GM13977 (cell line): ENCODE results near the gene GYS1.

Experiments
- DNase-seq: peaks from one replicate; pipeline ENCODE4 v3.0.0; 2012; ENCODE audit warnings: low spot score
- in situ Hi-C: fragments of 300-500 bp; cut with MboI; formaldehyde crosslinking; loops from one replicate; pipeline ENCODE4 v1.12.0; 2022; ENCODE audit warnings: low sequenced_read_pairs, low pct_unique_long_range_greater_than_20kb, mixed read lengths, inconsistent platforms; ENCODE audit not compliant: unreplicated experiment
- TF ChIP-seq, protein P1 (sequence below): IDR thresholded peaks from 2 replicates; pipeline ENCODE4 v1.5.1; 2012; ENCODE audit warnings: mild to moderate bottlenecking, control low read depth; ENCODE audit not compliant: insufficient read depth; ENCODE audit errors: extremely low read depth, missing control alignments

The GYS1 gene

DNA sequence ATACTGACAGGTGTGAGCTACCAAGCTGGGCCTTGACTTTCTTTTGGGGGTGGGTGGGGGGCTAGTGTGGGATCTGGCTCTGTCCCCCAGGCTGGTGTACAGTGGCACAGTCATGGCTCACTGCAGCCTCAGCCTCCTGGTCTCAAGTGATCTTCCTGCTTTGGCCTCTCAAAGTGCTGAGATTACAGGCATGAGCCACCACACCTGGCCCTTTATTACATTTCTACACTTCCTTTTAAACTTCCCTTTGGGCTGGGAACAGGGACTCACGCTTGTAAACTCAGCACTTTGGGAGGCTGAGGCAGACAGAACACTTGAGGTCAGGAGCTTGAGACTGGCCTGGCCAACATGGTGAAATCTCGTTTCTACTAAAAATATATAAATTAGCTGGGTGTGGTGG is 16.0 kb downstream of the GYS1 start:
- in situ Hi-C loops = no loop called here
- no peak for DNase-seq
- TF ChIP-seq, protein P1, sequence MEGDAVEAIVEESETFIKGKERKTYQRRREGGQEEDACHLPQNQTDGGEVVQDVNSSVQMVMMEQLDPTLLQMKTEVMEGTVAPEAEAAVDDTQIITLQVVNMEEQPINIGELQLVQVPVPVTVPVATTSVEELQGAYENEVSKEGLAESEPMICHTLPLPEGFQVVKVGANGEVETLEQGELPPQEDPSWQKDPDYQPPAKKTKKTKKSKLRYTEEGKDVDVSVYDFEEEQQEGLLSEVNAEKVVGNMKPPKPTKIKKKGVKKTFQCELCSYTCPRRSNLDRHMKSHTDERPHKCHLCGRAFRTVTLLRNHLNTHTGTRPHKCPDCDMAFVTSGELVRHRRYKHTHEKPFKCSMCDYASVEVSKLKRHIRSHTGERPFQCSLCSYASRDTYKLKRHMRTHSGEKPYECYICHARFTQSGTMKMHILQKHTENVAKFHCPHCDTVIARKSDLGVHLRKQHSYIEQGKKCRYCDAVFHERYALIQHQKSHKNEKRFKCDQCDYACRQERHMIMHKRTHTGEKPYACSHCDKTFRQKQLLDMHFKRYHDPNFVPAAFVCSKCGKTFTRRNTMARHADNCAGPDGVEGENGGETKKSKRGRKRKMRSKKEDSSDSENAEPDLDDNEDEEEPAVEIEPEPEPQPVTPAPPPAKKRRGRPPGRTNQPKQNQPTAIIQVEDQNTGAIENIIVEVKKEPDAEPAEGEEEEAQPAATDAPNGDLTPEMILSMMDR = no peak

DNA sequence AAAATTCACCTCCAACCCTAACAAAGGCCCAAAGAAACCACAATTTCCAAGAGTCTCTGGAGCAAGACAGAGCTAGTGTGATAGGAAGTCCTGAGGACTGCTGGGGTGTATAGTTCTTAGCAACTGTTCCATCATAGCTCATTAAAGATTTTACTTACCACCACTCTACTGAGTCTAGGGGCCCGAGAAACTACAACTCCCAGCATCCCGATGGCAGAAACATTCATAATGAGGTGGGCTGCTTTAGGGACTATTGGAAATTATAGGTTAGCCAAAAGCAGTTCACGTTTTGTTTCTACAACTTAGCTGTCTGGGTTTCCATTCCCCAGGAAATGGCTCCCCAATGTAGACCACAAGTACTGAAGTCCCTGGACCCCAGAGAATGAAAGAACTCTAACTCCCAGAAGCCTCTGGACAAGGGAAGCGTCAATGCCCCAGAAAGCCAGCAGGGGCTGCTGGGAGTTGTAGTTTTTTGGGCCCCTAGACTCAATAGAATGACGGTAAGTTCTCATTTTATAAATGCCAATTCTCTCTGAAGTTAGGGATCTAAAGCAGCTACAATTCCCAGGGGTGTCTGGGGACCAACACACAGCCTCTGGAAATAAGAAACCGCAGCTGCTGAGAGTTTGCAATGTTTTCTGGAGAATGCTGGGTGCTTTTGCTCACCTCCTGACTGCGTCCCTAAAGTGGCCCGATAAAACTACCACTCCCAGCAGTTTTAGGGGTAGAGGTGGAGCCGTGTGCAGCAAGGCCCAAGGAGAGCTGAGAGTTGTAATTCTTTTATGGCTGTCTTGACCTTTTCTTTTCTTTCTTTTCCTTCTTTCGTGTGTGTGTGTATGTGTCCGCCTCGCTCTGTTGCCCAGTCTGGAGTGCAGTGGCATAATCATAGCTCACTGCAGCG is 16.9 kb downstream of the GYS1 start:
- TF ChIP-seq, protein P1 = no peak
- in situ Hi-C loops = no loop called here
- no peak for DNase-seq

DNA sequence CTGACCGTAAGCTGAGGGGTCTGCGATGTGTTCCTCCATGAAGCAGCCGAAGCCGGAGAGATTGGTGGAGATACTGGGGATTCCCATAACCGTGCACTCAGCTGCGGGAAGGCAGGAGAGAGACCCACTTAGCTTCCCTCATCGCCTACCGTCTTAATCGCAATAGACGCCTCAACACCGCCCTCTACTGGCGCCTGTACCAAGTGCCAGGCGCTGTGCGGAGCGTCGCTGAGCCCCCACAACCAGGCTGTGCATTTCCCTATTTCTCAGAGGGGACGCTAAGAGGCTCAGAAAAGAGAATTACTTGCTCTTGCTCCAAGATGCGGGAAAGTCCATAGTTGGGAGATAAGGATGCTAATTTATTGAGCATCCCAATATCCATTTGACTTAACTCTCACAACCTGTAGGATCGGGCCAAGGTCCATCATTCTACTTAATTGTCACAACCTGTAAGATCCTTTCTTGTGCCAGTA is 22.1 kb downstream of the GYS1 start:
- TF ChIP-seq, protein P1 = peak; percentile 95
- in situ Hi-C loops = loop anchor here (25.0 kb wide), 2 partner anchors 109 to 334 kb away; partner anchors contain the start of genes CA11, DBP, PLEKHA4 and PPP1R15A
- DNase-seq = peak; percentile 81

DNA sequence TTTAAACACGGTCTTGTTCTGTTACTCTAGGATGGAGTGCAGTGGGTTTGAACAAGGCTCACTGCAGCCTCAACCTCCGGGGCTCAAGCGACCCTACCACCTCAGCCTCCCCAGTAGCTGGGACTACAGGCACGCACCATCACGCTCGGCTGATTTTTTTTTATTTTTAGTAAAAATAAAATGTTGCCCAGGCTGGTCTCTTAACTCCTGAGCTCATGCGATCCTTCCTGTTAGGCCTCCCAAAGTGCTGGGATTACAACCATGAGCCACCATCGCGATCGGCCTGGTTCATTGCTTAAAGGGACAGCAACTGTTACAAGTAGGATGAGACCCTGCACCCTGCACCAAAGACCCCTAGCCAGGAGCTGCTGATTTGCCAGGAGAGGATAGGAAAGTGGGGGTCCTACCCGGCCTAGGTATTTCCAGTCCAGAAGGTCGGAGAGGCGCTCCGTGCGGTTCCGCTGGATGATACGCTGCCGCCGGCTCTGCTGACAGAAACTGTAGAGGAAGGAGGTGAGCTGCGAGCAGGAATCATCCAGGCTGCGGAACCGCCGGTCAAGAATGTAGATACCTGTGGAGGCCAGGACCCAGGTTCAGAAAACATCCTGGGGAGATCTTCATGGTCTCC is 22.9 kb downstream of the GYS1 start:
- TF ChIP-seq, protein P1 = no peak
- no peak for DNase-seq
- in situ Hi-C loops = loop anchor here (25.0 kb wide), 2 partner anchors 108 to 333 kb away; partner anchors contain the start of genes CA11, DBP, PLEKHA4 and PPP1R15A

DNA sequence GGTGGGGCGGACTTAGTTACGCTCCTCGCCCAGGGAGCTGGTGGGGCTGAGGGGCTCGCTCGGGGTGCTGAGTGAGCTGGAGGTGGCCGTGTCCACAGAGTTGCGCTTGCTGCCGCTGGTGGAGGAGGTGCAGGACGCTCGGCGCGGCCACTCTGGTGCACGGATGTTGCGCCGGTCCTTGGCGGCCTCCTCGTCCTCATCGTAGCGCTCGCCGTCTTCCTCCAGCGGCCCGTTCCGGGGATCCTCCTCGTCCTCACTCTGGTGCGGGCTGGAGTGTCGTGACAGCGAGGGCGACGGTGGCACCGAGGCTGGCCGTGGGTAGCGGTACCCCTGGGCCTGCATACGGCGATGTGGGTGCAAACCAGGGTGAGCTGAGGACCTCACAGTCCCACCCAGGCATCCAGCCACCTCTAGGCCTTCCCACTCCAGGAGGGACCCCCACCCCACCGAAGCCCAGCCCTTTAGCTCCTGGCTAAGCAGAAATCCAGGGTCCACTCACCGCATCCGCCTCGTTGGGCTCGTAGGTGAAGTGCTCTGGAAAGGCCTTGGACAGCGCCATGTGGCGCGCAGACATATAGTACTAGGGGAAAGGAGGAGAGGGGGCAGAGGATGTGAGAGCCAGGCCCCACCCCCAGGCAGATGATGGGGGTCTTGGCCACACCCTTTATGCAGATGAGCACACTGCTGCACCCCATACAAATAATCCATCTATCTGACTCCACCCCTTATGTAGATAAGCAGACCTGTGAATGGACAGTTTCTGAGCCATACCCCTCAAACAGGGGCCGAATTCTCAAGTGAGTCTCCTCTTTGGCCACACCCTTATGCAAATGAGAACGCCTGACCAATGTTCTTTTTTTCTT is 23.6 kb downstream of the GYS1 start:
- in situ Hi-C loops = loop anchor here (25.0 kb wide), 2 partner anchors 107 to 332 kb away; partner anchors contain the start of genes CA11, DBP, PLEKHA4 and PPP1R15A
- TF ChIP-seq, protein P1 = no peak
- DNase-seq = no peak

DNA sequence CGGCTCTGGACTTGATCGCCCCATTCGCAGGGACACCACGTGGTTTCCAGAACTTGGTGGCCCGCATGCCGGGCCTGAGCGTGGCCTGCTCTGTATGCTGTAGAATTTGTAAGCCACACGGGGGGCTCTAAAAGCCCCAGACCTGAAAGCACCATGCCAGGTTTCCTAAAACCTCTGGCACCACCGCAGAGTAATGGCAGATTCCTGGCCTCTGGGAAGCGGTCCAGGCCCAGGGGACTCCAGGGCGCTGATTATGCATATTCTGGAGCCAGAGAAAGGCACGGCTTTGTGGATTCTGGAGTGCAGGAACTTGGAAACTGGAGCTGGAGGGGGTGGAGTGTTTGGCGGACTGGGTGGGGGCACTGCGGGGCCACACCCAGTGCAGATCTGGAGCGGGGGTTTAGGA is 24.3 kb downstream of the GYS1 start:
- no peak for DNase-seq
- TF ChIP-seq, protein P1 = no peak
- in situ Hi-C loops = loop anchor here (25.0 kb wide), 2 partner anchors 107 to 332 kb away; partner anchors contain the start of genes CA11, DBP, PLEKHA4 and PPP1R15A
